ENCODE data around the gene HSPA12B. TPM values are rescaled to one million over a fixed set of nuclear protein-coding genes. Genes with fewer than 3 reads are reported as not detected.
A peak's percentile ranks its signal among the peaks of the same experiment; 100 is the strongest.

The HSPA12B gene
- total and polyA plus RNA-seq, 8 donors = 0.55 to 6.0 (median 1.7) TPM

GRCh38 chr20:3735768-3736167 lies 3.3 kb downstream of the HSPA12B start:
- Histone ChIP-seq H3K4me3 (no peak overlapping the region), H3K9me3 (no peaks in the 10 kb centered on the region), H3K36me3 (no peaks in the 10 kb centered on the region), H3K27ac (no peak overlapping the region), H3K27me3 (no peaks in the 10 kb centered on the region), H3K4me1 (peaks cover 0 to 2% (median 0%) of the 10 kb centered on the region in 3 donors)
- intact Hi-C loops (cut with DNase I) = no loop called here
- WGBS, 2 donors = 16 to 28% methylated on average over 4 of the region's 4 CpGs
- DNase-seq = no peak
- TF ChIP-seq CTCF (IDR thresholded peaks at IDR 0.05) = no peak
- peak in 3 of 4 donors; percentile 42 to 64 (median 44) for ATAC-seq
- FAIRE-seq = no peak

DNA sequence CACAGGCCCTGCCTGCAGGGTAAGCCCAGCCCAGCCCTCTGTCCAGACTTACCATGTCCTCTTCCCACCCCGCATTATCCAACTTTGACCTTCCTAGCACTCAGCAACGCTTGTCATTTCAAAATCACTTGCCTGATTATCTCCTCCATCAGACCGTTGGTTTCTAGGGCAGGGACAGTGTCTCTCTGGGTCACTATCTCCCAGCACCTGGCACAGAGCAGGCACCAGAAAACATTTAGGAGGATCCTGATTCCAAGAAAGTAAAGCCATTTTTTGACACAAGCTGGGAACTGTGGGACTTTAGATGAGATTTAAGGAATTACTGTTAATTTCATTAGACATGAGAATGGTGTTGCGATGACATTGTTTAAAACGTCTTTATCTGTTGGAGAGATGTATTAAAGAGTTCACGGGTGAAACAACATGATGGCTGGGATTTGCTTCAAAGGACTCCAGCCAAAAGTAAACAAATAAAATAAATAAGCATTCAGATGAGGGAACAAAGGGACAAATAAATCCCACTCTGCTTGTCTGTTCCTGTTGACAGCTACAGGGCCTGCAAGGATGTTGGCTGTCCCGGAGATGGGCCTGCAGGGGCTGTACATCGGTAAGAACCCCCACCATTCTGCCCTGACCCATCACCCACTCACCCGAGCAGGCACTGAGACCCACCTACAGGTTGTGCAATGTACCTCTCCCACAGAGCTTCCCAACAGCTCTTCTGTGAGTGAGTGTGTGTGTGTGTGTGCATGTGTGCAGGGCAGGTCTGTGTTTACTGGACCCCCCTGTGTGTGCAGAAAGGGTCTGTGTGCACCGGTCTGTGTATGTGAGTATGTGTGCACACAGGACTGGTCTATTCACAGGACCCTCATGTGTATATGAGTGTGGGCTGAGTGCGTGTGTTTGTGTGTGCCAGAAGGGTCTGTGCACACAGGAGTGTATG lies 5.9 kb downstream of the HSPA12B start:
- no peak overlapping the region for H3K4me3 ChIP-seq
- H3K4me1 ChIP-seq = peaks cover 0 to 2% (median 0%) of the 10 kb centered on the region in 3 donors
- TF ChIP-seq CTCF (IDR thresholded peaks at IDR 0.05) = no peak
- no peak for ATAC-seq
- H3K27ac ChIP-seq = no peak overlapping the region
- no peak for FAIRE-seq
- H3K36me3 ChIP-seq = no peaks in the 10 kb centered on the region
- no peaks in the 10 kb centered on the region for H3K9me3 ChIP-seq
- DNase-seq = peak in 1 of 6 donors; percentile 11
- 63 to 71% methylated on average over 11 of the region's 11 CpGs for WGBS, 2 donors
- H3K27me3 ChIP-seq = no peaks in the 10 kb centered on the region
- intact Hi-C loops (cut with DNase I) = no loop called here

DNA sequence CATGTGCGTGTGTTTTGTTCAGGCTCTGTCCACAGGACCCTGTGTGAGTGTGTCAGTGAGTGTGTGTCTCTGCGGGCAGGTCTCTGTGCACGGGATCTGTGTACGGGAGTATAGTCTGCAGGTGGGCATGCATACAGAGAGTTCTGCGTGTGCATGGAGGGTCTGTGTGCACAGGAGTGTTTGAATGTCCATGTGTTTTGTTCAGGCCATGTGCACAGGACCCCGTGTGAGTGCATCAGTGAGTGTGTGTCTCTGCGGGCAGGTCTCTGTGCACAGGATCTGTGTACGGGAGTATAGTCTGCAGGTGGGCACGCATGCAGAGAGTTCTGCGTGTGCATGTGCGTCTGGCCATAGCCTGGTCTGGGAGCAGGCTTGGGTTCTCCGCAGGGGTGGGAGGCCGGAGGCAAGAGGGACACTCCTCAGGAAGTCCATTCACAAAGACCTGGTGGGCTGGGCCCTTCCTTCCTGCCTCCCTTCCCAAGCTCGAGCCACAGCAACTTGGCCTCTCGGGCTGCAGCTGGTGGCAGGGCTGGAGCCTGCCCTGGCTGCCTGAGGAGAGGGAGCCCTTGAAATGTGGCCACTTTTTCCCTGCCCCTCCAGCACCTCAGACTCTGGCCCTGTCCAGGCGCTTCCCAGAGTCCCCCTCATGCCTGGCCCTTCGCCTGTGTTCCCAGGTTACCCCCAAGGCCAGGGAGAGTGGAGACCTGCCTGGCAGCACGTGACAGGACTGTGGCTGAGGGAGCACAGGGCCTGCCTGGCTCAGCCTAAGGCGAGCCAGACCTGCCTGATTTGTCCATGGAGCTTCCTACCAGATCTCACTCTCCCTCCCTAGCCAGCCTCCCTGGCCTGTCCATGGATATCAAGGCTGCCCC lies 6.8 kb downstream of the HSPA12B start:
- no peak overlapping the region for H3K4me3 ChIP-seq
- H3K4me1 ChIP-seq = peaks cover 0 to 2% (median 0%) of the 10 kb centered on the region in 3 donors
- no peaks in the 10 kb centered on the region for H3K36me3 ChIP-seq
- no peaks in the 10 kb centered on the region for H3K9me3 ChIP-seq
- DNase-seq (no peak), ATAC-seq (no peak), FAIRE-seq (no peak)
- intact Hi-C loops (cut with DNase I) = no loop called here
- no peaks in the 10 kb centered on the region for H3K27me3 ChIP-seq
- H3K27ac ChIP-seq = no peak overlapping the region
- WGBS, 2 donors = 81 to 84% methylated on average over 18 to 19 of the region's 19 CpGs
- TF ChIP-seq CTCF (IDR thresholded peaks at IDR 0.05) = no peak

GRCh38 chr20:3739926-3740451 lies 7.5 kb downstream of the HSPA12B start:
- no peaks in the 10 kb centered on the region for H3K36me3 ChIP-seq
- no peaks in the 10 kb centered on the region for H3K27me3 ChIP-seq
- H3K4me1 ChIP-seq = peaks cover 0 to 2% (median 0%) of the 10 kb centered on the region in 3 donors
- ATAC-seq (no peak), DNase-seq (no peak), FAIRE-seq (no peak)
- no peak overlapping the region for H3K4me3 ChIP-seq
- intact Hi-C loops (cut with DNase I) = no loop called here
- no peaks in the 10 kb centered on the region for H3K9me3 ChIP-seq
- no peak for TF ChIP-seq CTCF (IDR thresholded peaks at IDR 0.05)
- WGBS, 2 donors = 76 to 79% methylated on average over 7 of the region's 7 CpGs
- H3K27ac ChIP-seq = no peak overlapping the region

Data from pancreas (tissue), 10 donors.